Measurements from ENCODE around the gene SLC25A45.

SLC25A45 gene

GRCh38 chr11:65412271-65413076, 30.0 kb upstream of the SLC25A45 start:
- Histone ChIP-seq H3K9me3 (ENCODE audit: control insufficient read depth, insufficient read depth, low read length) (no peaks in the 10 kb centered on the region), H3K27me3 (ENCODE audit: control insufficient read depth, low read length) (no peaks in the 10 kb centered on the region), H3K27ac (ENCODE audit: low read depth, low read length) (no peak overlapping the region), H3K79me2 (ENCODE audit: control insufficient read depth, low read length) (peaks cover 18% of the 10 kb centered on the region), H4K20me1 (ENCODE audit: control insufficient read depth, insufficient read depth, low read depth, low read length) (no peaks in the 10 kb centered on the region), H3K4me3 (ENCODE audit: low read length) (no peak overlapping the region), H3F3A (ENCODE audit: control insufficient read depth, insufficient read depth) (peaks cover 10% of the 10 kb centered on the region; the same call in 1 of the 2 replicates), H3K4me2 (ENCODE audit: low read length) (no peak overlapping the region), H3K36me3 (ENCODE audit: control insufficient read depth, low read length) (peaks cover 43% of the 10 kb centered on the region), H3K9me2 (replicated peaks; ENCODE audit: control insufficient read depth, low read length) (no peaks in the 10 kb centered on the region), H3K4me1 (ENCODE audit: control insufficient read depth, low read length) (peaks cover 49% of the 10 kb centered on the region)
- TF ChIP-seq EZH2phosphoT487 (IDR thresholded peaks at IDR 0.05; ENCODE audit: borderline replicate concordance, low read length), result no peak
- TF ChIP-seq, protein P1, sequence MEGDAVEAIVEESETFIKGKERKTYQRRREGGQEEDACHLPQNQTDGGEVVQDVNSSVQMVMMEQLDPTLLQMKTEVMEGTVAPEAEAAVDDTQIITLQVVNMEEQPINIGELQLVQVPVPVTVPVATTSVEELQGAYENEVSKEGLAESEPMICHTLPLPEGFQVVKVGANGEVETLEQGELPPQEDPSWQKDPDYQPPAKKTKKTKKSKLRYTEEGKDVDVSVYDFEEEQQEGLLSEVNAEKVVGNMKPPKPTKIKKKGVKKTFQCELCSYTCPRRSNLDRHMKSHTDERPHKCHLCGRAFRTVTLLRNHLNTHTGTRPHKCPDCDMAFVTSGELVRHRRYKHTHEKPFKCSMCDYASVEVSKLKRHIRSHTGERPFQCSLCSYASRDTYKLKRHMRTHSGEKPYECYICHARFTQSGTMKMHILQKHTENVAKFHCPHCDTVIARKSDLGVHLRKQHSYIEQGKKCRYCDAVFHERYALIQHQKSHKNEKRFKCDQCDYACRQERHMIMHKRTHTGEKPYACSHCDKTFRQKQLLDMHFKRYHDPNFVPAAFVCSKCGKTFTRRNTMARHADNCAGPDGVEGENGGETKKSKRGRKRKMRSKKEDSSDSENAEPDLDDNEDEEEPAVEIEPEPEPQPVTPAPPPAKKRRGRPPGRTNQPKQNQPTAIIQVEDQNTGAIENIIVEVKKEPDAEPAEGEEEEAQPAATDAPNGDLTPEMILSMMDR (IDR thresholded peaks at IDR 0.05; ENCODE audit: low read depth, low read length, poor library complexity, severe bottlenecking), result no peak

DNA sequence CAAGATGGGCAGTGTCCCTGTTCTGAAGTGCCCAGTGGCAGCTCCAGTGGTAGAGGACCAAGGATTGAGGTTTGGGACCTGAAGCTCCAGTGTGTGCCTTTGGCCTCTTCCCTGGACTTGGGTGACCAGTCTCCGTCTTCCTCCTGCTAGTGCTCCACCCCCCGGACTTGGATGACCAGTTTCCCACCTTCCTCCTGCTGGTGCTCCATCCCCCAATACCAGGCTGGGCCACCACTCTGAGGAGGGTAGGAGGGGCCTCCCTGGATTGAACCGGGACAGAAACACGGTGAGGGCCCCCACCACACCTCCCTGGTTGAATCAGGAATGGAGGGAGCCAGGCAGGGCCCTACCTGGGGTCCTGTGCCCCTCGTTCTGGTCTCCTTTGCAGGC, 29.2 kb upstream of the SLC25A45 start:
- H3K4me3 ChIP-seq (ENCODE audit: low read length), result no peak overlapping the region
- no peak overlapping the region for H3K27ac ChIP-seq (ENCODE audit: low read depth, low read length)
- H3F3A ChIP-seq (ENCODE audit: control insufficient read depth, insufficient read depth), result 0 out of 2 replicates have a peak, but pooled peaks cover 6% of the 10 kb centered on the region
- no peak overlapping the region for H3K4me2 ChIP-seq (ENCODE audit: low read length)
- no peaks in the 10 kb centered on the region for H3K27me3 ChIP-seq (ENCODE audit: control insufficient read depth, low read length)
- TF ChIP-seq, protein P1 (IDR thresholded peaks at IDR 0.05; ENCODE audit: low read depth, low read length, poor library complexity, severe bottlenecking), result no peak
- TF ChIP-seq EZH2phosphoT487 (IDR thresholded peaks at IDR 0.05; ENCODE audit: borderline replicate concordance, low read length), result no peak
- peaks cover 10% of the 10 kb centered on the region for H3K79me2 ChIP-seq (ENCODE audit: control insufficient read depth, low read length)
- H3K36me3 ChIP-seq (ENCODE audit: control insufficient read depth, low read length), result peaks cover 48% of the 10 kb centered on the region
- H3K9me3 ChIP-seq (ENCODE audit: control insufficient read depth, insufficient read depth, low read length), result no peaks in the 10 kb centered on the region
- no peaks in the 10 kb centered on the region for H3K9me2 ChIP-seq (replicated peaks; ENCODE audit: control insufficient read depth, low read length)
- H4K20me1 ChIP-seq (ENCODE audit: control insufficient read depth, insufficient read depth, low read depth, low read length), result no peaks in the 10 kb centered on the region
- peaks cover 48% of the 10 kb centered on the region for H3K4me1 ChIP-seq (ENCODE audit: control insufficient read depth, low read length)

- Histone ChIP-seq H3F3A (ENCODE audit: control insufficient read depth, insufficient read depth) (0 out of 2 replicates have a peak, but pooled peaks cover 6% of the 10 kb centered on the region), H3K4me1 (ENCODE audit: control insufficient read depth, low read length) (peaks cover 48% of the 10 kb centered on the region), H3K4me3 (ENCODE audit: low read length) (no peak overlapping the region), H3K27me3 (ENCODE audit: control insufficient read depth, low read length) (no peaks in the 10 kb centered on the region), H3K9me3 (ENCODE audit: control insufficient read depth, insufficient read depth, low read length) (no peaks in the 10 kb centered on the region), H4K20me1 (ENCODE audit: control insufficient read depth, insufficient read depth, low read depth, low read length) (no peaks in the 10 kb centered on the region), H3K79me2 (ENCODE audit: control insufficient read depth, low read length) (peaks cover 7% of the 10 kb centered on the region), H3K4me2 (ENCODE audit: low read length) (no peak overlapping the region), H3K27ac (ENCODE audit: low read depth, low read length) (no peak overlapping the region), H3K9me2 (replicated peaks; ENCODE audit: control insufficient read depth, low read length) (no peaks in the 10 kb centered on the region), H3K36me3 (ENCODE audit: control insufficient read depth, low read length) (peaks cover 52% of the 10 kb centered on the region)
- TF ChIP-seq, protein P1 (IDR thresholded peaks at IDR 0.05; ENCODE audit: low read depth, low read length, poor library complexity, severe bottlenecking), result no peak
- no peak for TF ChIP-seq EZH2phosphoT487 (IDR thresholded peaks at IDR 0.05; ENCODE audit: borderline replicate concordance, low read length)
Measured at GRCh38 chr11:65410936-65411680, 28.7 kb upstream of the SLC25A45 start.
